ENCODE results near the gene HOGA1.

GRCh38 chr10:97590748-97591495 is 6.7 kb downstream of the HOGA1 start:
- TF ChIP-seq CTCF (IDR thresholded peaks at IDR 0.05; ENCODE audit: insufficient read depth, low read length) (no peak), REST (IDR thresholded peaks at IDR 0.05; ENCODE audit: insufficient replicate concordance, low read depth) (no peak), POLR2AphosphoS5 (IDR thresholded peaks at IDR 0.05; ENCODE audit: low read depth) (no peak), GABPA (IDR thresholded peaks at IDR 0.05; ENCODE audit: low read depth) (no peak), SPI1 (IDR thresholded peaks at IDR 0.05; ENCODE audit: borderline replicate concordance, low read depth) (no peak)

Measured in HL-60 (cell line).